T1000 (cell line): Measurements from ENCODE around the gene ARSA.

ENCODE experiments used
- DNase-seq: peaks from one replicate; lab custom pipeline; 2025; ENCODE audit warnings: mixed read lengths; lab: John Stamatoyannopoulos, UW

Gene ARSA

DNA sequence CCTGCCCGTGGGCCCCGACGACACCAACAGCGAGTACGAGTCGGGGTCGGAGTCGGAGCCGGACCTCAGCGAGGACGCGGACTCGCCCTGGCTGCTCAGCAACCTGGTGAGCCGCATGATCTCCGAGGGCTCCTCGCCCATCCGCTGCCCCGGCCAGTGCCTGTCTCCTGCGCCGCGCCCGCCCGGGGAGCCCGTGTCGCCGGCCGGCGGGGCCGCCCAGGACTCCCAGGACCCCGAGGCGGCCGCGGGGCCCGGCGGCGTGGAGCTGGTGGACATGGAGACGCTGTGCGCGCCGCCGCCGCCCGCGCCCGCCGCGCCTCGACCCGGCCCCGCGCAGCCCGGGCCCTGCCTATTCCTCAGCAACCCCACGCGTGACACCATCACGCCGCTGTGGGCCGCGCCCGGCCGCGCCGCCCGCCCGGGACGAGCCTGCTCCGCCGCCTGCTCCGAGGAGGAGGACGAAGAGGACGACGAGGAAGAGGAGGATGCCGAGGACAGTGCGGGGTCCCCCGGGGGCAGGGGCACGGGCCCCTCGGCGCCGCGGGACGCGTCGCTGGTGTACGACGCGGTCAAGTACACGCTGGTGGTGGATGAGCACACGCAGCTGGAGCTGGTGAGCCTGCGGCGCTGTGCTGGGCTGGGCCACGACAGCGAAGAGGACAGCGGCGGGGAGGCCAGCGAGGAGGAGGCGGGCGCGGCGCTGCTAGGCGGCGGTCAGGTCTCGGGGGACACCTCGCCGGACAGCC is 23.5 kb downstream of the ARSA start:
- DNase-seq: no peak

- DNase-seq: no peak
Observed at GRCh38 chr22:50603511-50604255, 24.3 kb downstream of the ARSA start.

DNA sequence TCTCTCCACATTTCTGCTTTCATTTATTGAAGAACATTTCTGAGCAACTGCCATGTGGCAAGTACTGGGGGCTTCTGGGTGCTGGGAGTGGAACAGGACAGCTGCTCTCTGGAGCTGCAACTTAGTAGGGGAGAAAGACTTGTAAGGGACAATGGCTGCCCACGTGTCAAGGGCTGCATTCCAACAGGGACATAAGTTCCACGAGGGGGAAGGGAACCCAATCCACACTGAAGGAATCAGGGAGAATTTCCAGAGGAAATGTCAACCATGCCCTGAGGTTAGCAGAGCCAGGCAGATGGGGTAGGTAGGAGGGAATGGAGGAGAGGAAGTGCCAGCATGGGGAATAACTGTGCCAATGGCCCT is 25.6 kb downstream of the ARSA start:
- no peak for DNase-seq

DNA sequence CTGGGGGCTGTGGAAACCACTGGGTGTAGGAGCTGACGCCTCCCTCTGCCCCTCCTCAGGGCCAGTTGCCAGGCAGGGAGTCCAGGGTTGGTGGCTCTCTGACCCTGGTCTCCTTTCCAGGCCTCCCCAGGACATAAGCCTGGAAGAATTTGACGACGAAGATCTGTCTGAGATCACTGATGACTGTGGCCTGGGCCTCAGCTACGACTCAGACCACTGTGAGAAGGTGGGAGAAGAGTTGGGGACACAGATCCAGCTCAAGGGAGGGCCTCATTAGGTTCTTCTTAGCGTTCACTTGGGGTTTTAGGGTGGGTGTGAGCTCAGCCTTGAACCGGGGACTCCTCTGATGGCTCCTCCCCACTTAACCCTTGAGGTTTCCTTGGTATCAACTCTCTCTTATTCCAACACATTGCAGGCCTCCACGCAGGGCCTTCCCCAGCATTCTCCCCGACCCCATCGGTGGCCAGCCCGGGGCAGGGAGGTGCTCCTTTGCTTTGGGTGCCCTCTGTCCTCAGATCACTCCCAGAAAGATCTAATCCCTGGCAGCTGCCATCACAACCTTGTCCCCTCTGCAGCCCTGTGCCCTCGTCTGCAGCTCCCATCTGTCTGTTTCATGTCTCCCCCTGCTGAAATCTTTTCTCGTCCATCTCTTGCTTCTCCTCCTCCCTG is 26.1 kb downstream of the ARSA start:
- no peak for DNase-seq

- no peak for DNase-seq
Observed at GRCh38 chr22:50600967-50601668, 26.8 kb downstream of the ARSA start.

GRCh38 chr22:50600538-50600937 is 27.4 kb downstream of the ARSA start, which contains the start of gene MAPK8IP2:
Gene MAPK8IP2, plus strand, starts transcription at chr22:50600793. Its CDS starts 26 bp downstream, at chr22:50600819.
- DNase-seq: no peak

- peak; percentile 25 for DNase-seq
Observed at GRCh38 chr22:50599816-50600455, 28.0 kb downstream of the ARSA start.

DNA sequence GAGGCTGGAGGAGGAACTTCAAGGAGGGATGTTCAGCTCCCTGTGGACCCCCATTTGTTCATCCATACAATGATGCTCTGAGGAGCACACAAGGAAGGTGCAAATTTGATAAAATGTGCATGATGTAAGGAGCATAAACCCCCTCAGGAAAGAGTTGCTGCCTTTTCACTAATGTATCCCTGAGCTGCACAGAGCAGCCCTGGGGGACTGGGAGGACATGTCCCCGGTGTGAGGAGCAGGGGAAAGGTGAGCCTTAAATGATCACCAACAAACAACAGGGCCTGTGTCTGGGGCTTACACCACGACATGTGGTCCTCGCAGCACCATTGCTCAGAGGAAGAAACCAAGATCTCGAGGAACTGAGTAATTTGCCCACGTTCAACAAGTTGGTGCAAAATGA is 30.9 kb downstream of the ARSA start:
- no peak for DNase-seq

DNA sequence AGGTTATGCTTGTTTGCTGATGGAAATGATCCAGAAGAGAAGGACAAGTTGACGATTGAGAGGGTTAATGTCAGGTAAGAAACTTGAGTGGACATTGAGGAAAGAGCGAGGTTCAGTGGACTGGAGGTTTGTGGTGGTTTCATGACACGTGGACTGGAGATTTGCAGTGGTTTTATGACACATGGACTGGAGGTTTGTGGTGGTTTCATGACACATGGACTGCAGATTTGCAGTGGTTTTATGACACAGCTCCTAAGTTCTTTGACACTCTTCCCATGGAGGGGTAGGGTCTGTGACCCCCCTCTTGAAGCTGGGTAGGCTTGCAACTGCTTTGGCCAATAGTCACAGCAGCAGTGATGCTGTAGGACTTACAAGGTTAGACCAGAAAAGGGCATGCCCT is 32.8 kb downstream of the ARSA start:
- no peak for DNase-seq

DNA sequence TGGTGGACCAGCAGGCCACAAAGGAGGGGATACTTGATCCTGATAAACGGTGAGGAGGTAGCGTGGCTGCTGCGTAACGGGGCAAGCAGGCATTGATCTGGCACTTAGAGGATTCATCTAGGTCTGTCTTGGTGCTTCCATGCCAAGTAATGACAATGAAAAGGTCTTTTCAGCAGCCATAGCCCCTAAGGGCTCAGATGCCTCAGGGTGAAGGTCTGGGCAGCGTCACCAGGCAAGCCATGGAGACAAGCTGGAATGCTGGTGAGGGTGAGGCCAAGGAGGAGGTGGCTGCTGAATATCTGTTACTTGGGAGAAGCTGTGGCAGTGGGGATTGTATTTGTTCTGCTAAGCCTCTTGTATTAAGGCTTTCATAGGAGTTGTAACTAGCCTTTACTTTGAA is 40.5 kb downstream of the ARSA start:
- no peak for DNase-seq

DNA sequence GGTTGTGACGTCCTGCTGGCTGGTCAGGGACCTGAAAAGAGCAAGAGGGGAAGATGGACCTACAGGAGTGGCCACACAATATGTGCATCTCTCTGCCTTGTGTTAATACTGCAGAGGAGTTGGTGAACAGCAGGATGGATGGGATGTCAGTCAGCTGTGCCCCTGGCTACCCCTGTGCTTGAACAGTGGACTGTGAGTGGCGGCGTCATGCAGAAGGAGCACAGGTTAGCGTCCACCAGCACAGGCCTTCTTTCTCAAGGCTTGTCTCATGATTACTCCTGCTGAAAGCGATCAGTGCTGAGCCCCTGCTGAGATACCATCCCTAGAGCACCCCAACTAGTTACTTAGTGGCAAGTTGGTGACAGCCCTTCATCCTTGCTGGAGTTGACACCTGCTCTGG is 41.5 kb downstream of the ARSA start:
- no peak for DNase-seq

GRCh38 chr22:50585781-50586180 is 42.2 kb downstream of the ARSA start:
- no peak for DNase-seq

GRCh38 chr22:50585238-50585637 is 42.7 kb downstream of the ARSA start:
- no peak for DNase-seq

- no peak for DNase-seq
Observed at GRCh38 chr22:50584106-50585096, 43.6 kb downstream of the ARSA start.

DNA sequence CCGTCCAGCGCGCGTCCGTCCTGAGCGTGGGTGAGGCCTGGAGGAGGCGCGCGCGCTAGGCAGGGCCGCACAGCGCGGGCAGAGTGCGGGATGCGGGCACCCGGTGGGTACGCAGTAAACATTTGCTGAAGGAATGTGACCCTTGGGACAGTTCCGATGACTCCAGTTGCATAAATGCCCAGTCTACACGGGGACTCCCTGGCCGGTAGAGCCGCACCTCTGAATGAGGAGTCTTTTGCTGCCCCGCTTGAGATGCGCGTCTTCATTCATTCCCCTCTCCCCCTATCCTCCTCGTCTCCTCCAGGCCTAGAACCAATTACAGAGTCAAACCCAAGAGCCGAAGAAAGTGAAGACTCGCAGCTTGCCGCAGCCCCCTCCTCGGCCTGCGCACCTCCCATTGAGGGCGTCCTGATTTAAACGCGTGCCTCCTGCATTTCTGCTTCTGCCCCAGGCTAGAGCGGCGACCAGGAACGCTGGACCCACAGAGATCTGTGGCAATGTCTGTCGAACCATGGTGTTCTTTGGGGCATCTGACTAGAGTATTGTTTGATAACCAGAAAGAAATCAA is 44.6 kb downstream of the ARSA start:
- DNase-seq: no peak

DNA sequence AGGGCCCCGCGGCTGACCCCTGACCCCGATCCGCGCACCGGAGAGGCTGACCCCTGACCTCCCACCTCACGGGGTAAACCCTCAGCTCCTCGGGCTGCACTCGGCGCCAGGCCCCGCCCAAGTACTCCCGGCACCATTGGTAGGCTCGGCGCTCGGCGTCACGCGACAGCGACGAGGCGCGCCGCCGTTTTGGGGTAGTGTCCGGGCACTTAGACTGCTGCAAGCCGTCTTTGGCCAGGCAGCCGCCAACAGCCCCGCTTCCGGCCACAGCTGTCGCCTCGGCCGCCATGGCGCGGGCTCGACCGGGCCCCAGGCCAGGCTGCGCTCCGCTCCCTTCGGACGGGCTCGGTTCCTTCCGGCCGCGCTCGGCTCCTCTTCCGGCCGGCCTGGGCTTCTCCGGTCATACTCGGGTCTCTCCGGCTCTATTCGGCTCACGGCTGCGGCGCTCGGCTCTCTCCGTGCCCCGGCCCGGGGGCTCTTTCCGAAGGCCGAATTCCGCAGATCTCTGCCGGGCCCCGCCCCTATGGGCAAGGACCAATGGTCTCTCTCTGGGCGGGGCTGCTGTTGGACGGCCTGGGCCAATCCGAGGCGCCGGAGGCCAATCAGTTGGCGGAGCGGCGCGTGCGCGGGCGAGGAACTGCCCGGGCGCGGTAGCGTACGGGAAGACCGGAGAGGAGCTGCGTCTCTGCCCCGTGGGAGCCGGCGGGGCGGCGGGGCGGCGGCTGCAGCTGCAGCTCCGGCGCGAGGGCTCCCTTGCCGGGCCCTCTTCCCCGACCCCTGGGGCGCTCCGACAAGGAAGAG is 45.3 kb downstream of the ARSA start, which contains the start of gene CHKB:
TSS of gene CHKB (minus strand) at position 357 of the 801 bp plus-strand sequence. CDS start at position 289, 68 bp downstream.
- DNase-seq: peak; percentile 92

GRCh38 chr22:50581950-50582492 is 45.9 kb downstream of the ARSA start:
- no peak for DNase-seq

- no peak for DNase-seq
Observed at GRCh38 chr22:50581031-50581949, 46.7 kb downstream of the ARSA start.
